Measurements from ENCODE around the gene MCCD1. TPM values are rescaled to one million over a fixed set of nuclear protein-coding genes. Genes with fewer than 3 reads are reported as not detected.
"Not testable (repeated sequence)": the region's sequence is repeated elsewhere in the genome, so short reads cannot be mapped to it uniquely, and the experiment has no call there.

Gene MCCD1
- total RNA-seq, 1 experiment from 2014 or later: not detected

GRCh38 chr6:31538805-31539400, 10.1 kb downstream of the MCCD1 start:
- DNase-seq (ENCODE audit: low spot score): no peak
- in situ Hi-C loops (cut with HindIII; ENCODE audit: low sequenced_read_pairs): no loop called here

GRCh38 chr6:31540640-31541039, 11.9 kb downstream of the MCCD1 start:
- in situ Hi-C loops (cut with HindIII; ENCODE audit: low sequenced_read_pairs): loop anchor here (5.0 kb wide), 1 partner anchor 42 kb away; the partner anchor contains the start of gene LTB
- no peak for DNase-seq (ENCODE audit: low spot score)

GRCh38 chr6:31541059-31541657, 12.4 kb downstream of the MCCD1 start:
- in situ Hi-C loops (cut with HindIII; ENCODE audit: low sequenced_read_pairs): loop anchor here (5.0 kb wide), 1 partner anchor 41 kb away; the partner anchor contains the start of gene LTB
- peak; percentile 32 for DNase-seq (ENCODE audit: low spot score)

- in situ Hi-C loops (cut with HindIII; ENCODE audit: low sequenced_read_pairs): loop anchor here (5.0 kb wide), 1 partner anchor 40 kb away; the partner anchor contains the start of gene LTB
- peak; percentile 98 for DNase-seq (ENCODE audit: low spot score)
Measured at GRCh38 chr6:31541658-31542521, 13.1 kb downstream of the MCCD1 start, which contains the start of gene DDX39B. Gene DDX39B, minus strand, starts transcription at chr6:31542003. Its CDS starts 1,471 bp downstream, at chr6:31540532.

- in situ Hi-C loops (cut with HindIII; ENCODE audit: low sequenced_read_pairs): loop anchor here (5.0 kb wide), 1 partner anchor 39 kb away; the partner anchor contains the start of gene LTB
- DNase-seq (ENCODE audit: low spot score): no peak
Measured at GRCh38 chr6:31543639-31544038, 14.9 kb downstream of the MCCD1 start.

GRCh38 chr6:31544676-31545075, 15.9 kb downstream of the MCCD1 start:
- in situ Hi-C loops (cut with HindIII; ENCODE audit: low sequenced_read_pairs): loop anchor here (5.0 kb wide), 1 partner anchor 38 kb away; the partner anchor contains the start of gene LTB
- DNase-seq (ENCODE audit: low spot score): no peak

GRCh38 chr6:31545291-31545690, 16.5 kb downstream of the MCCD1 start:
- in situ Hi-C loops (cut with HindIII; ENCODE audit: low sequenced_read_pairs): no loop called here

GRCh38 chr6:31546339-31546957, 17.7 kb downstream of the MCCD1 start, which contains the start of gene ATP6V1G2:
Gene ATP6V1G2, minus strand, starts transcription at chr6:31546608. Its CDS starts 49 bp downstream, at chr6:31546559.
- in situ Hi-C loops (cut with HindIII; ENCODE audit: low sequenced_read_pairs): no loop called here

More at GRCh38 chr6:31545291-31545690, 16.5 kb downstream of the MCCD1 start:
- DNase-seq (ENCODE audit: low spot score): no peak

GRCh38 chr6:31546958-31547726, 18.4 kb downstream of the MCCD1 start, which contains the start of gene NFKBIL1:
Gene NFKBIL1, plus strand, starts transcription at chr6:31547608. Its CDS starts 87 bp downstream, at chr6:31547695.
- in situ Hi-C loops (cut with HindIII; ENCODE audit: low sequenced_read_pairs): no loop called here
- DNase-seq (ENCODE audit: low spot score): peak; percentile 99

More at GRCh38 chr6:31546339-31546957, 17.7 kb downstream of the MCCD1 start, which contains the start of gene ATP6V1G2:
- peak; percentile 100 for DNase-seq (ENCODE audit: low spot score)

- in situ Hi-C loops (cut with HindIII; ENCODE audit: low sequenced_read_pairs): no loop called here
- DNase-seq (ENCODE audit: low spot score): no peak
Measured at GRCh38 chr6:31547727-31548543, 19.2 kb downstream of the MCCD1 start.

- in situ Hi-C loops (cut with HindIII; ENCODE audit: low sequenced_read_pairs): no loop called here
Measured at GRCh38 chr6:31548544-31548873, 19.7 kb downstream of the MCCD1 start.

GRCh38 chr6:31551371-31551770, 22.6 kb downstream of the MCCD1 start:
- in situ Hi-C loops (cut with HindIII; ENCODE audit: low sequenced_read_pairs): not testable (repeated sequence)
- peak; percentile 65 for DNase-seq (ENCODE audit: low spot score)

More at GRCh38 chr6:31548544-31548873, 19.7 kb downstream of the MCCD1 start:
- no peak for DNase-seq (ENCODE audit: low spot score)

- in situ Hi-C loops (cut with HindIII; ENCODE audit: low sequenced_read_pairs): no loop called here
Measured at GRCh38 chr6:31556307-31556706, 27.5 kb downstream of the MCCD1 start.

GRCh38 chr6:31557443-31558317, 28.9 kb downstream of the MCCD1 start:
- in situ Hi-C loops (cut with HindIII; ENCODE audit: low sequenced_read_pairs): no loop called here
- no peak for DNase-seq (ENCODE audit: low spot score)

More at GRCh38 chr6:31556307-31556706, 27.5 kb downstream of the MCCD1 start:
- DNase-seq (ENCODE audit: low spot score): no peak

- DNase-seq (ENCODE audit: low spot score): no peak
Measured at GRCh38 chr6:31558318-31558625, 29.5 kb downstream of the MCCD1 start.

GRCh38 chr6:31558631-31559500, 30.1 kb downstream of the MCCD1 start:
- no peak for DNase-seq (ENCODE audit: low spot score)
- in situ Hi-C loops (cut with HindIII; ENCODE audit: low sequenced_read_pairs): no loop called here

More at GRCh38 chr6:31558318-31558625, 29.5 kb downstream of the MCCD1 start:
- in situ Hi-C loops (cut with HindIII; ENCODE audit: low sequenced_read_pairs): no loop called here
